HuH-7.5 (cell line): ENCODE data around the gene MOCS1.

Source experiments
- DNase-seq: peaks from one replicate; pipeline ENCODE4 v3.0.0; 2011; ENCODE audit warnings: low spot score

Gene MOCS1

DNA sequence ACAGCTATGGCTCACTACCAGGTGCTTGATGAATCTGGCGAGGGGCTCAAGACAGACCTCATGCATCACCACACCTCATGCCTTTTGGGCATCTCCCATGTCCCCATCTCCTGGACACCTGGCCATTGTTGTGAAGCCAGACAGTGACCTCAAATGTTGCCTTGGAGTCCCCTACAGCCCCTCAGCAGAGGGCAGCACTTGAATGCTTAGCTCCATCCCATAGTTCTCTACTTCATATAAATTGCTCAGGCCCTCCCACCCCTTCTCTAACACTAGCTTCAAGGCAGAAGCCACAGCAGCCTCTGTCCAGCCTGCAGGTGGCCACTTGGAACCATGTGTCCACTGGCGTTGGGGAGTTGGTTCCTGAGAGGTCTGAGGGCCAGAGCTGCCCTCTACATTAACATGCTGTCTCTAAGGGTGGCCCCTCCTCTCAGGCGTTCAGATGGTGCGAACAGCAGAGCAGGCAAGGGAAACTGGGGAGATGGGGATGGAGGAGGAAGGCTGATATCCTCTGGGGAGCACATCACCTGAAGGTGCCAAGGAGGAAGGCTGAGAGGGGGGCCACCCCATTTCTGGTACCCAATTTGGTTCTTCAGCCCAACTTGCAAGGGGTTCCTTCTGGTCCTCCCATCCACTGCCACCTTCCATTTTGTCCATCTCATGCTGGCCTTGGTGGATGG, 31.3 kb downstream of the MOCS1 start:
- DNase-seq, result no peak

DNA sequence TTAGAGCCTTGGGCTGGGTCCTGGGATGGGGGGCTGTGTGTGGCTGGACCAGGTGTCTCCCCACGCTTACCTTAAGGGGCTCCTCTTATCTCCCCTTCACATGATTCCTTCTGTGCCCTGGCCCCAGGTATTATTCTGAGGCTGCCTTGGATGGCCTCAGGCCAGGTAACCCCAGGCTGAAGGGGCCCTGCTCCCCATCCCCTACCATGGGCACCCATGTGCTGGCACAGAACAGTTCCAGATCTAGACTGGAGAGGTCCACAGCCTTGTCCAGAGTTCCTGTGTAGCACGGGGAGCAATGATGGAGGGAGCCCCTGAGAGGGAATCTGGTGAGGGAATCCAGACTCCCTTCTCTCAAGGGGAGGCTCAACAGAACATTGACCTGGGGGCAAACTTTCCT, 32.1 kb downstream of the MOCS1 start:
- DNase-seq, result no peak

DNA sequence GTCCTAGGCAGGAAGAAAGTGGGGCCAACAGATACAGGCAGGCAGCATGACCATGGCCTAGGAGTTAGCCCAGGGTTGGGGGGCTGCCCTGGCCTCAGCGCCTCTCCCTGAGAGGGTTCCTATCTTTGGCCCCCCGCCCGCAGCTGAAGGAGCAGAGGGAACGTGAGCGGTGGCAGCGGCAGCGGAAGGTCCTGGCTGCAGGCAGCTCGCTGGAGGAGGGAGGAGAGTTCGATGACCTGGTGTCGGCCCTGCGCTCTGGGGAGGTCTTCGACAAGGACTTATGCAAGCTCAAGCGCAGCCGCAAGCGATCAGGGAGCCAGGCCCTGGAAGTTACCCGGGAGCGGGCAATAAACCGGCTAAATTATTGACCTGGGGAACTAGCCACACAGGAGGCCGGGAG, 32.6 kb downstream of the MOCS1 start:
- DNase-seq, result no peak

DNA sequence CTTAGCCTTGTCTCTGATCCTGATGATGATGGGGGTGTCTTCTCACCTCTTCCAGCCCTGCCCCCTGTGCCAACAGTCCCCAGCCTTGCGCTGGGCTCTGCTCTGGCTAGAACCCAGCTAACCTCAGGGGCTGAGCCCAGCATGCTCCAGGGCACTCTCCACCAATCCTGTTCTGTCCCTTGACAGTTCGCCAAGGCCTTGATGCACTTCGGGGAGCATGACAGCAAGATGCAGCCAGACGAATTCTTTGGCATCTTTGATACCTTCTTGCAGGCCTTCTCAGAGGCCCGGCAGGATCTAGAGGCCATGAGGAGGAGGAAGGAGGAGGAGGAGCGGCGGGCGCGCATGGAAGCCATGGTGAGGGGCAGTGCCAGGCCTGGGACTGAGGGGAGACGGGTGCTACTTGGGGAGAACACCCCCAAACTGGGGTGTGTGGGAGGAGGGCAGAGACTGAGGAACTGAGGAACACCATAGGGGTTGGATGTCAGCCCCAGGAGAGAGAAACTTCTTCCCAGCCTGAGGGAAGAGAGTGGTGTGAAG, 33.1 kb downstream of the MOCS1 start:
- no peak for DNase-seq

DNA sequence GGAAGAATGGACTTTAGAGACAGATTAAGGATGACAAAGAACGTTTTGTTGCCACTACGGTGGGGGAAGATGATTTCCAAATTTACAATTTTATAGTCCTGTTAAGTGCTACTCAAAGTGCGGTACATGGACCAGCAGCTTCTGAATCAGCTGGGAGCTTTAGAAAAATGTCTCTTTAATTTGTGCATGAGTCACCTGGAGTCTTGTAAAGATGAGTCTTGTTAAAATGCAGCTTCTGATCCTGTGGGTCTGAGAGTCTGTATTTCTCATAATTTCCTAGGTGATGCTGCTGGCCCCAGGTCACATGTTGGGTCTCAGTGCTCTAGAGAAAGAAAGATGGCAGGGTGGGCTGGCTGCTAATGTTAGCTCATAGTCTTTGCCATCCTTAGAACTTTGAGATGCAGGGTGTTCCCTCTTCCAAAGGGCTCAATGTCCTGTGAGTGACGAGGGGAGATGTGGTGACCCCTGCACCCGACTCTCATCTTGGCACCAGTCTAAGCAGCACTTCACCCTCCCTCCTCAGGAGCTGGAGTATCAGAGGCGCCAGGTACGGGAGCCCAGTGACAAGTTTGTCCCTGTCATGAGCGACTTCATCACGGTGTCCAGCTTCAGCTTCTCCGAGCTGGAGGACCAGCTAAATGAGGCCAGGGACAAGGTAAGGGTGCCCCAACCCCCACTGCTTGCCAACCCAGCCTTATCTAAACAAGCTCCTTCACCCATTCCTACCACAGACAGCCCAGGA, 34.5 kb downstream of the MOCS1 start:
- no peak for DNase-seq

DNA sequence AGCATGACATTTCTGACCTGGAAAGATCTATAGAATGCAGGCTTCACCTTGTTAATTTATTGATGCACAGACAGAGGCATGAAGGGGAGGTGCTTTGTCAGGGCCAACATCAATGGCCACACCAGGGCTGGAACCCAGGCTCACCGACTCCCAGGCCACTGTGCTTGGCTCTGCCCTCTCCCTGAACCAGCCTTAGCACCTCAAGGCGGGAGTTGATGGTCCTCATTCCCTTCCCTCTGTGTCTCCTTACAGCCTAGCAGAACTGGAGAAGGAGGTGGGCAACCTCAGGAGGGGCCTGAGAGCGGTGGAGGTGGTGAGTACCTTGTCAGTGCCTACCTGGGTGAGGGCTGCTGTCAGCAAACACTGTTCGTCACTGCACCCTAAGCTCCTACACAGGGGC, 35.6 kb downstream of the MOCS1 start:
- no peak for DNase-seq

DNA sequence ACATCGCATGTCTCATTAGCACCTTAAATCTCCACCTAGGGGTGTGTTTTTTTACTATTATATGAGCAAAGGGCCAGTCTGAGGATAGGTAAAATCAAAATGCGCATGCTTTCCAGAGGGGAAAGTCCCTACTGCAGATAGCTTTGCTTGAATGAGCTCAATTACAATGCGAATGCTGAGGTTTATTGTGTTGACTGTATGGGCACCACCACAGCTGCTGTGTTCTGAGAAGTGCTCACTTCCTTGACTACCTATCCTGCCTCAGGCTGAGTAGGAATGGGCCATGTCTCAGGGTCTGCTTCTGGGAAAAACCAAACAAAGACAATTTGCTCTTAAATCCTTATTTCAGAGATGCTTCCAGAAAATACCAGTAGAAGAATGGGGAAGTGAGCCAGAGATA, 36.6 kb downstream of the MOCS1 start:
- no peak for DNase-seq

DNA sequence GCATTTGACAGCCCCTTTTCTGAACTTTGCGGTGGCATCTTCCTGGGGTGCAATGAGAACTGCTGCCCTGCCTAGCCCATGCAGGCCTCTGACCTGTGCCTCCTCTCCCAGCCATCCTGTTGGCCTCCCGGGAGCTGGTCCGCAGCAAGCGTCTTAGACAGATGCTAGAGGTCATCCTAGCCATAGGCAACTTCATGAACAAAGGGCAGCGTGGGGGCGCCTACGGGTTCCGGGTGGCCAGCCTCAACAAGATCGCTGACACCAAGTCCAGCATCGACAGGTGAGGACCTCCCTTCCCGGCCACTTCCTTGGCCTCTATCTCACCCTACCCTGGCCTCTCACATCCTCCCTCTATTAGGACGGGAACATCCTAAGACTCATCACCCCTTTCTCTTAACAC, 37.6 kb downstream of the MOCS1 start:
- DNase-seq, result no peak

DNA sequence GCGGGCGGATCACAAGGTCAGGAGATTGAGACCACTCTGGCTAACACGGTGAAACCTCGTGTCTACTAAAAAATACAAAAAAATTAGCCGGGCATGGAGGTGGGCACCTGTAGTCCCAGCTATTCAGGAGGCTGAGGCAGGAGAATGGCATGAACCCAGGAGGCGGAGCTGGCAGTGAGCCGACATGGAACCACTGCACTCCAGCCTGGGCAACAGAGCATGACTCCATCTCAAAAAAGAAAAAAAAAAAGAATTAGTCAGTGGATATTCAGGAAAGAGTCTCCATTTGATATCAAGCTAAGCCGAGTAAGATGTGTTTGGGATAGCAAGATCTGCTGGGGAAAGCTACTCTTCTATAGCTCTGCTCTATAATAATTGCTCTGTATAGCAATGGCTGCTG, 41.0 kb downstream of the MOCS1 start:
- no peak for DNase-seq

DNA sequence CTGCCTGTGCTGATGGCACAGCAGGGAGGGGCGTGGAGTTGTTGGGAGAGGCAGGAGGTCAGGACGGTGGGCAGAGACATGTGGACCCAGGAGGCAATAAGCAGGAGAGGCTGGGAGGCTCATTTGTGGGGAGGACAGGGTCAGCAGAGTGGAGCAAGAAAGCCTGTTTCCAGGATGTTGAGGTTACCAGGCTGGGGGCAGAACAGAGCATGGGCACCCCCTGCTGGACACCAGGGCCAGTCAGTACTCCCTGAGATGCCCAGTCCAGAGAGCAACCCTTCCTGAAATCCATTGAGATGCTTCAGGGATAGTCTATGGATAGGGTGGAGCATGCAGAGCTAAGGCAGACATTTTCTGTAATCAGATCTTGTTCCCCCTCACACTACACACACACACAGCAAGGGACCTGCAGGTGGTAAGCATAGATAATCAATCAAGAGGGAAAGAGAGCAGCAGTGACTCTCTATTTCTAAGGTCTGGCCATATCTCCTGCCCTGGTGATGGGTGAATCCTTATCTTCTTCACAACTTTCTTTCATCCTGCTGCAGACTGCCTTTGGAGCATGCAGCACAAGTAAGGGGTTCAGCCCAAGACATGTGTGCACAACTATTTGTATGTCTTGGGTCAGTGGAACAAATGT, 41.7 kb downstream of the MOCS1 start:
- peak; percentile 60 for DNase-seq

DNA sequence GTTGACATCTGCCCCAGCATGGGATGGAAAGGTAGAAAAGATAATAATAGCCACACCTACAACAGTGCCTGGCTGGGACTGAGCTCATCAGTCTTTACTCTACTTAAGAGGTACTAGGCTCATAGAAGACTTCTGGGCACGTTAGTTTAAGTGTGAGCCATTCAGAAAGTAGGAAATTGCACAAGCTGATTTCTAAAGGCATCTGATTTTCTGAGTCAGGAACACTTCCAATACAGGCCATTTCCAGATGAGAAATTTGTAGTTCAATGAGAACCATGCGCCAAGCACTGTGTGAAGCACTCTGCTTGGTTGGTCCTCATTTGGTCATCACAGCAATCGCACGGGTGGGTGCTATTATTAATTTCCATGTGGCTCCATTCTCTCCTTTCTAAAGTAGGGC, 42.3 kb downstream of the MOCS1 start:
- DNase-seq, result no peak

DNA sequence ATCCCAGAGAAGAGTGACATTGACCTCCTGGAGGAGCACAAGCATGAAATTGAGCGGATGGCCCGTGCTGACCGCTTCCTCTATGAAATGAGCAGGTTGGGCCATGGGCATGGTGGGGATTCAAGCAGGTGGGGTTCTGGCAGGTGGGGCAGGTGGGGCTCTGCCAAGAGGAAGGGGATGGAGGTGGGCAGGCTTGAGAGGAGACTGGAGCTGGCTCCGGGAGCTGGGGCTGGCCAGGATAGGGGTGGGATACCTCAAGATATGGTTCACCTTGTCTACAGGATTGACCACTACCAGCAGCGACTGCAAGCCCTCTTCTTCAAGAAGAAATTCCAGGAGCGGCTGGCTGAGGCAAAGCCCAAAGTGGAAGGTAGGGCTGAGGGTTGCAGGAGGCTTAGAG, 42.9 kb downstream of the MOCS1 start:
- no peak for DNase-seq

DNA sequence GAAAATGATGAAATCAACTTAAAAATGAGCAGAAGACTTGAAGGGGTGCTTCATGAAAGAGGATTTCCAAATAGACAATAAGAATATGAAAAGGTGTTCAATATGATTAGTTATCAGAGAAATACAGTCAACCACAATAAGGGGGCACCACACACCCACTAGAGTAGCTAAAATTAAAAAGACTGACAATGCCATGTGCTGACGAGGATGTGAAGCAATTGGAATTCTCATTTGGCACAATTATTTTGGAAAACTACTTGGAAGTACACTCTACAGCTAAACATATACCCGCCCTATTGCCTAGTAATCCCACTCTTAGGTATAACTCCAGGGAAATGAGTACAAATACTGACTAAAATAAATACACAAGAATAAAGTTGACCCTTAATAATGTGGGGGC, 45.0 kb downstream of the MOCS1 start:
- DNase-seq, result no peak

DNA sequence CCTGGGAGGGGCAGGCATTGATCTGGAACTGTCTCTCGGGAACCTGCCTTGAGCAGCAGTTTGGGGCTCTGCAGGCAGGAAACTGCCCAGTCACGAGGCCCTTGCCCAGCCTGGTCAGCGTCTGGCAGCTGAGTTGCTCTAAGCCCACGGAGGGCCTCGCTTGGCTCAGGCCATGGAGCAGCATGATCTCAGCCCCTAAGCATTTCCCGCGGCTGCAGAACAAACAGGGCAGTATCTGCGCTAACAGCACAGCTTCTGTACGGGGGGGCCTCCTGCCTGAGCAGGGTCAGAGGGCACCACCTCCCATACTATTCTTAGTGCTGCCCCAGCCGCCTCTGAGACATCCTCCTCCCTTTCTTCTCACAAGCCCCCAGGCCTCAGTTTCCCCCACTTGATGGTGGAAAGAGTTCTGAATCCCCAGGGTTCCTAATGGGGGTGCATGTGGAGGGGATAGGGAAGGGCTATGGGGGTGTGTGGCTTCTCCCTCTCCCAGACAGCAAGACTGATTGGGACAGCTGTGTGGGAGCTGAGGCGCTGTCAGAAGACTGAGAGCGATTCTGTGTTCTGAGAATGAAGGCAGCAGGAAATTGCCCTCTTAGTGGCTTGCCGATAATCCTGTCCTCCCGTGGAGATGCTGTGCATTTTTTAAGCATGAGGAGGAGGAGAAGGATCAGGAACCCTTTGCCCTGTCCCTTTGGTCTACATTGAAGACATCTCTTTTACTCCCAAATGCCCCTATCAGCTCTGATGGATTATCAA, 46.4 kb downstream of the MOCS1 start:
- DNase-seq, result peak; percentile 59

DNA sequence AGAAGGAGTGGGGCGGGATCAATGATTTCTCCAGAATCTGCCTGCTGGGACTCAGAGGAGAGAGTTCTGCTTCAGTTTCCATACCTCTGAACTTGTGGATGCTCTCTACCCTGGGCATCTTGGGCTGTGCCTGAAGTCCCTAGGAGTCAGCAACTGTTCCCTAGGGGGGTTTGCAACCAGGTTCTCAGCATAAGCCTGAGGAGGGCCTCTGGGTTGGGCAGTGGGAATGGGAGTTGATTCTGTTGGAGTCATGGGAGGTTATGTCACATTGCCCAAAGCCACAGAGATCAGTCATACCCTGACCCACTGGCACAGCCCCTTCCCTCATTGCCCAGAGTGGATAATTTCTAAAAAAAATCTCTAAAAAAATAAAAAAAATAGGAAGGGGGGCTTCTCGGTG, 47.4 kb downstream of the MOCS1 start:
- no peak for DNase-seq

DNA sequence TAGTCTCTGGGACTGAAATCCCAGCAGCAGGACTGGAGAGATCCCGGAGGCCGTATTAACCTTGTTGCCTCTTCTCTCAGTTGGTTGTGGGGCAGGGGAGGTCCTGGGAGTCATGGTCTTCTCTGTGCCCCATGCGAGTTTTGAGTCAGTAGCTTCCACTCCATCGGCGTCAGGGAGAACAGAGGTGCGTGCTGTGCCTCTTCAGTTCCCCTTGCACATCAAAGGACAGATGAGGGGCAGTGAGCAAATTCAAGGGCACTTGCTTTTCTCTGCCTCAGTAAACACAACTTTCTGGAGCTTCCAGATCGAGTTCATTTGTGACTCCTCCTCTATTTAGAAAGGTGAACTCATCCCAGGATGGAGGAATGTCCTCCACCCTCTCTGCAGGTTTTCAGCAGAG, 48.6 kb downstream of the MOCS1 start:
- no peak for DNase-seq

DNA sequence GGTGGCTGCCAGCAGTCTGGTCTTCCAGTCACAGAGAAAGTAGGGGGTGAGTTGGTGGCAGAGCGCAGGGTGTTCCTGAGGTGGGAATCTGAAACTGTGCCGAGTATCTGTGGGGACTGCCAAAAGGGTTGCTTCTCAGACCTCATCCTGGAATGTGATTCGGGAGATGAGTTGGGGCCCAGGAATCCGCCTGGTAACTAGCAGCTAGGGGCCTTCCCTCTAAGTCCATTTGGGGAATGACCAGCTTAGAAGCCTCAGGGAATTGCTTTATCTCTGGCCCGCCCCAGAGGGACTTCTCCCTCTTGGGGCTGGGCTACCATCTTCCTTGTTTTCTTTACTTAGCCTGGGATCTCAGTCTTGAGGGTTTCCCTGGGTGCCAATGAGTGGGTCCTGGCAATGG, 49.6 kb downstream of the MOCS1 start:
- DNase-seq, result no peak

DNA sequence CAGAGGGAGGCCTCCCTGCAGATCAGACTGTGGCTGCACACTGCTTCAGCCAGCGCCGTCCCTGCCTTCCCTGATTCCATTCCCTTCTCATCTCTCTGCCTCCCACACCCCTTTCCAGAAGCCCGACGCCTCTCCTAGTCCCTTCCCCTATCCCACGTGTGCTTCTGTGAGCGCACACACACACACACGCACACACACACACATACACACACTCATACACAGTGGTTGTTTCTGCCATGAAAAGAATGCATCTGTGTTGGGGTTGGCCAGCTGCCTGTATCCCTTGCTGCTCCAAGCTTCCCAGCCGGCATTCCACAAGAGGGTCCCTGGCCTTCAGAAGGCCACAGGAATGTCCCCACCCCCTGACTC, 51.7 kb downstream of the MOCS1 start:
- no peak for DNase-seq

DNA sequence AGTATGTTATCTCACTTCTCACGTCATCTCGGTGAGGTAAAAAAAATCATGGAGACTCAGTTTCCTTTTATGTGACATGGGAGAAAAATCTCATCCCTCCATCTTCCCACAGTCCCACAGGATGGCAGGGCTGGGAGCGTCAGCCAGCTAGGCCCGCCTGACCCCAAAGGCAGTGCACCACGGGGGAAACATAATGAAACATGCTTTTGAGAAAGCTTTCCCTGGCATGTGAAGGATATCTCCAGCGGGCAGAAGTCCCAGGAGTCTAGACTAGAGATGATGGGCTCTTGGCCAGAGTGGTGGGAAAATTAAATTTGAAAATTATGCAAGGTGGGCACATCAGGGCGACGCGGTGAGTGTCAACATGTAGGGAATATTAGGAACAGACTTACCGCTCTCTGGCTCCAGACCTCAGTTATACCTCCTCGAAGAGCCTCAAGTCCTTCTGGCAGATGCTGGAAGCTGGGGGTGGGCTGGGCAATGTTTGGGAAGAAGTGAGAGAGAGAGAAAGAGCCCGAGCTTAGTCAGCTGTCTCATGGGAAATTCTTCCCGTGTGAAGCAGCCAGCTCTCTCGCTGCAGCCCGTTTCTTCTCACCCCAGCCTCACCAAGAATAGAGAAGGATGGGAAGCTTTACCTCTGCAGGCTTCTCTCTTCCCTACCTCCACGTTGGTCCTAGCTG, 52.3 kb downstream of the MOCS1 start:
- no peak for DNase-seq

DNA sequence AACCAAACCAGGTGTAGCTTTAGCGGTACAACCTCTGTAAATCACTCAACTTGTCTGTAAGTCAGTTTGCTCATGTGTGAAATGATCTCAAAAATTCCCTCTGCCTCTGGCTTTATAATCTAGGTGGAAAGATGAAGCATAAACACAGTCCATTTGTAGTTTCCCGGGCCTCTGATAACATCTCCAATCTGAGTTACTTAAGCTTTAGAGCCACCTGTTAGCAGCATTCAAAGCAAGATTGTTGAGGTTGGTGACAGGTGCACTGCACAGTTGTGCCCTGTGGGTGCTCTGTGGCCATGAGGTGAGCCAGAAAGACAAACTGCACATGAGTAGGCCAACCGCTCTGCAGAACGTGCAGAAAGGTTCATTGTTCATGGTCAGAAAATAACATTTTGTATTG, 53.7 kb downstream of the MOCS1 start:
- DNase-seq, result no peak

DNA sequence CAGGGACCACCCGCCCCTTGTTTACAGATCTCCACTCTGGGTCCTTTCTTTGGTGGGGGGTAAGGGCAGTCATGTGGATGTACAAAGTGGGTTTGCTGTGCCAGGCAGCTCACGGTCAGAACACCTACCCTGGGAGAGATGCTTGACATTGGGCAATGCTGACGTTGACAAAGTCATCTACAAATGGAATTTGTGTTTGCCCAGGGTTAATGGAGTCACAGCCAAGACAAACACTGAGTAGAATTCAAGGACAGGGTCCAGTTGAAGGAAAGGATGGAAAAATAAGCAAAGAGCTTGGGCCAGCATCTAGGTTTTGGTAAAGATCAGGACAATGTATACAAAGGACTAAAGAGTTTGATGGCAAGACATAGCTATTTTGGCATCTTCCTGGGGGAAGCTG, 54.7 kb downstream of the MOCS1 start:
- DNase-seq, result no peak

DNA sequence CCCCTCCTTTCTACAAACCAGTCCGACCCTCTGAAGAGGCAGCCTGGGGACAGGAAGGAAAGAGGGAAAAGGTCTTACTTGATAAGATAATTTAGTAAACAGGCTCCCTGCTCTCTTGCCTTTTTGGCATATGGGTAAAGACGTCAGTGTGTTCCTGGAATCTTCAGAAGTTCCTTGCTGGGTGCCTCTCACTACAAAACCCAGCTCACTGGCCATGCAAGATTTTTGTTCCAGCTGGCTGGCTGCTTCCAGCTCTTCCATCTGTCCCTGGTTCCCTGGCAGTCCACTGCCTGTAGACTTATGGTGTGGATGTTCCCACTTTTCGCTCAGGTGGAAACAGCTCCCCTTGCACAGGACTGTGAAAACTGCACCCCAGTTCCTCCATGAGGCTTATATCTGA, 57.4 kb downstream of the MOCS1 start:
- DNase-seq, result no peak
